SH-SY5Y (cell line): ENCODE data around the gene PRADC1.

Source experiments
- GATA2 ChIP-seq: IDR thresholded peaks from 2 replicates; pipeline ENCODE4 v1.6.1; 2011; ENCODE audit warnings: mild to moderate bottlenecking, low read depth, low read length
- GATA3 ChIP-seq: IDR thresholded peaks from 2 replicates; pipeline ENCODE4 v1.6.1; 2011; ENCODE audit warnings: low read depth, mild to moderate bottlenecking, low read length, moderate library complexity

- TF ChIP-seq GATA2 (no peak), GATA3 (no peak)
Observed at GRCh38 chr2:73223821-73224220, 9.2 kb downstream of the PRADC1 start.
